Liver (tissue), 9 donors: Measurements from ENCODE around the gene APBB1IP. TPM values are rescaled to one million over a fixed set of nuclear protein-coding genes. Genes with fewer than 3 reads are reported as not detected.
A peak's percentile ranks its signal among the peaks of the same experiment; 100 is the strongest.
"Not testable (repeated sequence)": the region's sequence is repeated elsewhere in the genome, so short reads cannot be mapped to it uniquely, and the experiment has no call there.

Source experiments
- DNase-seq: peaks from one replicate; pipeline ENCODE4 v3.0.0-alpha.2; 2017; ENCODE audit warnings: low spot score
- H3K27ac ChIP-seq, 2 donors: one replicate each; pipeline ENCODE4 v1.7.0; 2013; ENCODE audit warnings: inconsistent platforms in 2 of 2, low read length in 2 of 2, control low read depth in 1 of 2, low read depth in 1 of 2, mild to moderate bottlenecking in 1 of 2
- H3K27me3 ChIP-seq, 4 donors: one replicate each; pipeline versions ENCODE4 v1.6.1 to v1.7.0; 2013; ENCODE audit warnings: low read length in 3 of 4, inconsistent platforms in 1 of 4, mild to moderate bottlenecking in 1 of 4, moderate library complexity in 1 of 4; ENCODE audit not compliant: control insufficient read depth in 4 of 4, insufficient read depth in 4 of 4
- H3K36me3 ChIP-seq, 4 donors: one replicate each; pipeline versions ENCODE4 v1.6.1 to v1.7.0; 2013; ENCODE audit warnings: low read length in 3 of 4, mild to moderate bottlenecking in 3 of 4, low read depth in 1 of 4, moderate library complexity in 1 of 4; ENCODE audit not compliant: control insufficient read depth in 4 of 4, insufficient read depth in 3 of 4
- H3K4me1 ChIP-seq, 4 donors: one replicate each; pipeline versions ENCODE4 v1.6.1 to v1.7.0; 2013; ENCODE audit warnings: low read length in 3 of 4, mild to moderate bottlenecking in 3 of 4, moderate library complexity in 1 of 4; ENCODE audit not compliant: control insufficient read depth in 4 of 4, insufficient read depth in 4 of 4
- H3K4me3 ChIP-seq, 3 donors: one replicate each; pipeline versions ENCODE4 v1.6.1 to v1.7.0; 2013; ENCODE audit warnings: low read length in 3 of 3, control low read depth in 1 of 3, low read depth in 1 of 3, mild to moderate bottlenecking in 1 of 3
- H3K9ac ChIP-seq, 2 donors: one replicate each; pipeline ENCODE4 v1.7.0; 2013; ENCODE audit warnings: low read length in 2 of 2, mild to moderate bottlenecking in 2 of 2, moderate library complexity in 2 of 2, control low read depth in 1 of 2, low read depth in 1 of 2
- H3K9me3 ChIP-seq, 4 donors: one replicate each; pipeline versions ENCODE4 v1.6.1 to v1.7.0; 2013; ENCODE audit warnings: low read length in 3 of 4; ENCODE audit not compliant: control insufficient read depth in 4 of 4
- ATF3 ChIP-seq: IDR thresholded peaks from 2 replicates; pipeline ENCODE4 v1.6.1; 2016; ENCODE audit warnings: antibody characterized with exemption
- GABPA ChIP-seq, 2 donors: IDR thresholded peaks in 1 of 2; conservative IDR thresholded peaks in 1 of 2; 2 replicates each; pipeline ENCODE4 v1.6.1; 2016; ENCODE audit warnings: antibody characterized with exemption in 2 of 2, mild to moderate bottlenecking in 1 of 2, moderate library complexity in 1 of 2
- HNF4A ChIP-seq, 2 donors: conservative IDR thresholded peaks; 2 replicates each; pipeline ENCODE4 v1.6.1; 2016; ENCODE audit warnings: antibody characterized with exemption in 2 of 2, mild to moderate bottlenecking in 2 of 2
- JUND ChIP-seq, 2 donors: IDR thresholded peaks; 2 replicates each; pipeline ENCODE4 v1.6.1; 2016; ENCODE audit warnings: antibody characterized with exemption in 2 of 2
- RAD21 ChIP-seq, 2 donors: IDR thresholded peaks; 2 replicates each; pipeline ENCODE4 v1.6.1; 2016; ENCODE audit warnings: antibody characterized with exemption in 2 of 2, mild to moderate bottlenecking in 2 of 2
- RXRA ChIP-seq, 2 donors: IDR thresholded peaks; 2 replicates each; pipeline ENCODE4 v1.6.1; 2017 to 2018; ENCODE audit warnings: antibody characterized with exemption in 2 of 2, mild to moderate bottlenecking in 1 of 2
- SP1 ChIP-seq: IDR thresholded peaks from 2 replicates; pipeline ENCODE4 v1.6.1; 2018; ENCODE audit warnings: antibody characterized with exemption, mild to moderate bottlenecking
- YY1 ChIP-seq: IDR thresholded peaks from 2 replicates; pipeline ENCODE4 v1.6.1; 2016; ENCODE audit warnings: antibody characterized with exemption, mild to moderate bottlenecking
- WGBS: extraction: QIAGEN DNeasy Blood & Tissue Kit; methylation state at CpG from one replicate; pipeline ENCODE4 v1.1.7; 2013; 5-methylcytosine and 5-hydroxymethylcytosine counted together
- polyA plus RNA-seq, 2 donors: library from polyadenylated mRNA; stranded (reverse) in 1 of 2; unstranded in 1 of 2; fragments of 200-250 nt in 1 of 2; fragments of >200 nt in 1 of 2; fragmentation: Nextera tagmentation in 1 of 2; extraction: Ambion mirVana in 1 of 2; gene quantifications; one replicate each; pipeline versions ENCODE4 v1.2.1 to v1.2.3, GENCODE V29; 2013 to 2015
- total RNA-seq, 2 donors: library from RNA; depleted of rRNA; stranded (reverse); fragments of >200 nt; gene quantifications; one replicate each; pipeline ENCODE4 v1.2.3, GENCODE V29; 2014
- donor health status: healthy.
- donor health status: healthy.
- donor health status: healthy.
- donor health status: healthy.
- donor health status: healthy.

The APBB1IP gene
- total and polyA plus RNA-seq, 4 donors = 9.3 to 28.4 (median 12.8) TPM

GRCh38 chr10:26464632-26465280 lies 26.6 kb downstream of the APBB1IP start:
- WGBS = 93% methylated on average over 3 of the region's 3 CpGs
- no peak for DNase-seq
- Histone ChIP-seq H3K4me3 (no peak overlapping the region), H3K27ac (no peak overlapping the region), H3K4me1 (peaks cover 0 to 4% (median 3%) of the 10 kb centered on the region in 4 donors), H3K27me3 (no peaks in the 10 kb centered on the region), H3K9ac (no peak overlapping the region), H3K36me3 (peaks cover 0 to 5% (median under 1%) of the 10 kb centered on the region in 4 donors), H3K9me3 (no peaks in the 10 kb centered on the region)
- TF ChIP-seq RXRA (IDR thresholded peaks at IDR 0.05) (no peak), YY1 (no peak), GABPA (IDR thresholded peaks at IDR 0.05 in 1 of 2, conservative IDR thresholded peaks at IDR 0.05 in 1 of 2) (no peak), HNF4A (conservative IDR thresholded peaks at IDR 0.05) (no peak), JUND (IDR thresholded peaks at IDR 0.05) (no peak), RAD21 (IDR thresholded peaks at IDR 0.05) (no peak)

GRCh38 chr10:26466531-26466930 lies 28.4 kb downstream of the APBB1IP start:
- not testable (repeated sequence) for H3K9ac ChIP-seq, H3K9me3 ChIP-seq, H3K36me3 ChIP-seq, H3K27me3 ChIP-seq, DNase-seq, H3K27ac ChIP-seq, H3K4me3 ChIP-seq, H3K4me1 ChIP-seq
- WGBS = 95% methylated on average over 6 of the region's 6 CpGs

GRCh38 chr10:26467639-26468038 lies 29.5 kb downstream of the APBB1IP start:
- Histone ChIP-seq H3K27ac (no peak overlapping the region), H3K4me1 (peaks cover 0 to 4% (median 3%) of the 10 kb centered on the region in 4 donors), H3K9ac (no peak overlapping the region), H3K9me3 (no peaks in the 10 kb centered on the region), H3K27me3 (no peaks in the 10 kb centered on the region), H3K36me3 (peaks cover 0 to 5% (median under 1%) of the 10 kb centered on the region in 4 donors), H3K4me3 (no peak overlapping the region)
- no peak for TF ChIP-seq SP1
- no peak for TF ChIP-seq JUND (IDR thresholded peaks at IDR 0.05)
- 90% methylated on average over 4 of the region's 4 CpGs for WGBS
- DNase-seq = no peak

- H3K4me1 ChIP-seq = peaks cover 0 to 4% (median 2%) of the 10 kb centered on the region in 4 donors
- no peak for DNase-seq
- H3K27me3 ChIP-seq = no peaks in the 10 kb centered on the region
- H3K9me3 ChIP-seq = no peaks in the 10 kb centered on the region
- WGBS = 51% methylated on average over 3 of the region's 3 CpGs
- no peak for TF ChIP-seq ATF3
- peak in 1 of 2 donors; percentile 19 for TF ChIP-seq HNF4A (conservative IDR thresholded peaks at IDR 0.05)
- H3K27ac ChIP-seq = no peak overlapping the region
- peaks cover 0 to 5% (median under 1%) of the 10 kb centered on the region in 4 donors for H3K36me3 ChIP-seq
- no peak overlapping the region for H3K4me3 ChIP-seq
- H3K9ac ChIP-seq = no peak overlapping the region
Measured at GRCh38 chr10:26468291-26468690, 30.1 kb downstream of the APBB1IP start.

GRCh38 chr10:26468700-26469099 lies 30.6 kb downstream of the APBB1IP start:
- no peak overlapping the region for H3K27ac ChIP-seq
- DNase-seq = no peak

More at GRCh38 chr10:26468700-26469099, 30.6 kb downstream of the APBB1IP start:
- peaks cover 0 to 4% (median 2%) of the 10 kb centered on the region in 4 donors for H3K4me1 ChIP-seq
- H3K4me3 ChIP-seq = no peak overlapping the region
- TF ChIP-seq RXRA (IDR thresholded peaks at IDR 0.05) = peak in 1 of 2 donors; percentile 18
- TF ChIP-seq YY1 = no peak
- H3K27me3 ChIP-seq = no peaks in the 10 kb centered on the region
- H3K36me3 ChIP-seq = peaks cover 0 to 5% (median under 1%) of the 10 kb centered on the region in 4 donors
- H3K9ac ChIP-seq = no peak overlapping the region
- no peaks in the 10 kb centered on the region for H3K9me3 ChIP-seq
- WGBS = 78% methylated on average over 6 of the region's 6 CpGs
